H1 (cell line): ENCODE measurements around the gene FMNL1. TPM values are rescaled to one million over a fixed set of nuclear protein-coding genes. Genes with fewer than 3 reads are reported as not detected.

Source experiments
- CBX5 ChIP-seq: fragments of 300-800, 300-1000 bp; sonication (generic); IDR thresholded peaks from 2 replicates; pipeline ENCODE4 v1.7.1; 2016; ENCODE audit warnings: antibody characterized with exemption, low read length, low read depth
- EP300 ChIP-seq, 2 experiments: IDR thresholded peaks; 1 replicate in 1 of 2; 2 replicates in 1 of 2; pipeline ENCODE4 v1.6.1; 2011 to 2012; ENCODE audit warnings: low read depth in 2 of 2, low read length in 2 of 2, mild to moderate bottlenecking in 2 of 2, borderline replicate concordance in 1 of 2, inconsistent platforms in 1 of 2, moderate library complexity in 1 of 2
- YY1 ChIP-seq: IDR thresholded peaks from 2 replicates; pipeline ENCODE4 v1.6.1; 2011; ENCODE audit warnings: low read depth, mild to moderate bottlenecking, low read length
- polyA plus RNA-seq, 7 experiments: library from polyadenylated mRNA; depleted of rRNA in 3 of 7; stranded (reverse) in 5 of 7; unstranded in 2 of 7; fragments of >200 nt in 5 of 7; fragments of 200-250 nt in 2 of 7; gene quantifications; 1 replicate in 5 of 7; 2 replicates in 1 of 7; 4 replicates in 1 of 7; pipeline versions ENCODE4 v1.2.1 to v1.2.3, GENCODE V29; 2011 to 2013; ENCODE audit warnings: missing spikeins in 2 of 7, mixed read lengths in 2 of 7
- total RNA-seq: library from RNA; stranded (reverse); fragmentation: NEBNext Ultra II Directional; extraction: Animal tissue kit (Norgen Biotek cat#: 25700); gene quantifications from 2 replicates; pipeline ENCODE4 v1.2.1, GENCODE V29; 2021

The FMNL1 gene
- total and polyA plus RNA-seq, 2 of the 8 experiments (the other 6 are each of a cell fraction or from before 2014, with no cell fraction given): 2.5 to 8.6 TPM

DNA sequence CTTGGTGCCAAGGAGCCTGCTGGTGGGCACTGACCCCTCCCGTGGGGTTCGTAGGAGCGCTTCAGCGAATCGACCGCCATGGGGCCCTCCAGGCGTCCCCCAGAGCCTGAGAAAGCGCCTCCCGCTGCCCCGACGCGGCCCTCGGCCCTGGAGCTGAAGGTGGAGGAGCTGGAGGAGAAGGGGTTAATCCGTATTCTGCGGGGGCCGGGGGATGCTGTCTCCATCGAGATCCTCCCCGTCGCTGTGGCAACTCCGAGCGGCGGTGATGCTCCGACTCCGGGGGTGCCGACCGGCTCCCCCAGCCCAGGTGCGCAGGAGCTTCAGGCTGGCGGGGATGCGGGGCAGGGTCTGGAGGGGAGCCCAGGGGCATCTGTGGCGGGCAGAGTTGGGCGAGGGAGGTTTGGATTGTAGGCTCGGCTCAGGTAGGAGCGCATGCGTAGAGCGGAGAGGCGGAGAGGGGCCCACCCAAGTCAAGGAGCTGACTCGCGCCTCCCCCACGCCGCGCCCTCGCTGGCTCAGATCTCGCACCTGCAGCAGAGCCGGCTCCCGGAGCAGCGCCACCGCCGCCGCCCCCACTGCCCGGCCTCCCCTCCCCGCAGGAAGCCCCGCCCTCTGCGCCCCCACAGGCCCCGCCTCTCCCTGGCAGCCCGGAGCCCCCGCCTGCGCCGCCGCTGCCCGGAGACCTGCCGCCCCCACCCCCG is 19.8 kb downstream of the FMNL1 start (continued):
- no peak for TF ChIP-seq EP300 (IDR thresholded peaks at IDR 0.05; ENCODE audit: borderline replicate concordance in 1 of 2, low read depth in 2 of 2, low read length in 2 of 2)
- TF ChIP-seq YY1: no peak
- no peak for TF ChIP-seq CBX5
